Measurements from ENCODE around the gene HMGN3. TPM values are rescaled to one million over a fixed set of nuclear protein-coding genes. Genes with fewer than 3 reads are reported as not detected.

Gene HMGN3
- total RNA-seq, 4 donors from 2014 or later: 9.3 to 102 (median 16.5) TPM

DNA sequence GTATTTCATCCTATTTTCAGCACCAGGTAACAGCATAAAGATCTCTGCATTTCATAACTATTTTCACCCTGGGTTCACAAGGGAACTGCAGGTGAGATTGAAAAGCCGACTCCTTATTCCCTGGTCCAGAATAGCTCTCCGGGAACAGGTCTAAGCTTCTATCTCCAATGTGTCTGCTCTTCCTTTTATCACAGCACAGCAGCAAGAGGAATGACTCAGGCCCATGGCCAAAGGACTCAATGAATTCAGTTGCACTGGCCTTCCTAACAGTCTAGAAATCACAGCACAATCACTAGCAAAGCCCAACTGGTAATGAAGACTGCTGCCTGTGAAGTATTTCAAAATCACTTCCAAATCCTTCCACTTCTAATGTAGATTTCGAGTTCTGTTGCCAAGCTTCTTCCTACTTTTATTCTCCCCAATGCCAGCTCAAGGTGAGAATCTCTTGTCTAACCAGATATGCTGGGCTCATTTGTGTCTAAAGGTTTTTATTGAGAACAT, 30.7 kb downstream of the HMGN3 start:
- Histone ChIP-seq H3K4me1 (no peaks in the 10 kb centered on the region), H3K27me3 (no peaks in the 10 kb centered on the region), H3K4me3 (no peak overlapping the region), H3K27ac (no peak overlapping the region), H3K36me3 (peaks cover 0 to 6% (median 0%) of the 10 kb centered on the region in 3 donors), H3K9me3 (no peaks in the 10 kb centered on the region)
- no peak for DNase-seq
- TF ChIP-seq POLR2A (IDR thresholded peaks at IDR 0.05): no peak
- TF ChIP-seq, protein P1, sequence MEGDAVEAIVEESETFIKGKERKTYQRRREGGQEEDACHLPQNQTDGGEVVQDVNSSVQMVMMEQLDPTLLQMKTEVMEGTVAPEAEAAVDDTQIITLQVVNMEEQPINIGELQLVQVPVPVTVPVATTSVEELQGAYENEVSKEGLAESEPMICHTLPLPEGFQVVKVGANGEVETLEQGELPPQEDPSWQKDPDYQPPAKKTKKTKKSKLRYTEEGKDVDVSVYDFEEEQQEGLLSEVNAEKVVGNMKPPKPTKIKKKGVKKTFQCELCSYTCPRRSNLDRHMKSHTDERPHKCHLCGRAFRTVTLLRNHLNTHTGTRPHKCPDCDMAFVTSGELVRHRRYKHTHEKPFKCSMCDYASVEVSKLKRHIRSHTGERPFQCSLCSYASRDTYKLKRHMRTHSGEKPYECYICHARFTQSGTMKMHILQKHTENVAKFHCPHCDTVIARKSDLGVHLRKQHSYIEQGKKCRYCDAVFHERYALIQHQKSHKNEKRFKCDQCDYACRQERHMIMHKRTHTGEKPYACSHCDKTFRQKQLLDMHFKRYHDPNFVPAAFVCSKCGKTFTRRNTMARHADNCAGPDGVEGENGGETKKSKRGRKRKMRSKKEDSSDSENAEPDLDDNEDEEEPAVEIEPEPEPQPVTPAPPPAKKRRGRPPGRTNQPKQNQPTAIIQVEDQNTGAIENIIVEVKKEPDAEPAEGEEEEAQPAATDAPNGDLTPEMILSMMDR (IDR thresholded peaks at IDR 0.05): no peak

DNA sequence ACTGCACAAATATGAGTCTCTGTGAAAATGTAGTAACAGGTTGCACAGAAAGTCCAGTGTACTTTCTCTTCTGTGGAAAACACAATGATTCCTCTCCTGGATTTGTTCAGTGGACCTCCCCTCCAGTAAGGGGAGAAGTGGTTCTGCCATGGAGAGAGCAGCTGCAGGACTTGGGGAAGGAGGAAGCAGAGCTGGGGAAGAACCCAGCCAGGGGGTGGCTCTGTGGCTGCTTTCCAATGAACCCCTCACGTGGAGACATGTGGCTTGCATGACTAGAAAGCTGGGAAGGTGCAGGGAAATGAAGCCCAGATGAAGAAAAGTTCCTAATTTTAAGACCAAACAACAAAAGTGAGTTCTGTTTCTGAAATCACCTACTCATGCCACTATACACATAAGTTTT, 31.9 kb downstream of the HMGN3 start:
- DNase-seq: no peak
- no peak overlapping the region for H3K27ac ChIP-seq

DNA sequence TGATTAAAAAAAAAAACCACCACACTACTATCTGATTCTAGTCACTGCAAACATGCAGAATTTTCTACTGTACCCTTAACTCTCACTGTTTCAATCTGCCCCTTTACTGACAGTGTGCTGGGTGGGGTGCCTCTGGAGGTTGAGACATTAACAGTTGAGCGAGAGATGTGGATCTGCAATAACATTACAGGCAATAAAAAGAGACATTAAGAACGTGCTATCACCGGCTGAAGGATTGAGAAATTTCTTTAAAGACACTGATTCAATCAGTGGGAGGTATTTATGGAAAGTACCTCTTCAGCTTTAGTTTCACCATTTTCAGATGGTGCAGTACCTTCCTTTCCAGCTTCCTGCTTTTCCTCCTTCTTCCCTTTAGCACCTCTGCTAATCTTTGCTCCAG, 32.5 kb downstream of the HMGN3 start:
- TF ChIP-seq, protein P1 (IDR thresholded peaks at IDR 0.05): no peak
- TF ChIP-seq POLR2A (IDR thresholded peaks at IDR 0.05): no peak
- Histone ChIP-seq H3K4me1 (no peaks in the 10 kb centered on the region), H3K27ac (no peak overlapping the region), H3K27me3 (no peaks in the 10 kb centered on the region), H3K9me3 (no peaks in the 10 kb centered on the region), H3K36me3 (peaks cover 0 to 6% (median 0%) of the 10 kb centered on the region in 3 donors), H3K4me3 (no peak overlapping the region)
- no peak for DNase-seq

More for the DNA sequence above, 31.9 kb downstream of the HMGN3 start:
- TF ChIP-seq POLR2A (IDR thresholded peaks at IDR 0.05): no peak
- TF ChIP-seq, protein P1 (IDR thresholded peaks at IDR 0.05): no peak
- Histone ChIP-seq H3K9me3 (no peaks in the 10 kb centered on the region), H3K27me3 (no peaks in the 10 kb centered on the region), H3K36me3 (peaks cover 0 to 6% (median 0%) of the 10 kb centered on the region in 3 donors), H3K4me1 (no peaks in the 10 kb centered on the region), H3K4me3 (no peak overlapping the region)

DNA sequence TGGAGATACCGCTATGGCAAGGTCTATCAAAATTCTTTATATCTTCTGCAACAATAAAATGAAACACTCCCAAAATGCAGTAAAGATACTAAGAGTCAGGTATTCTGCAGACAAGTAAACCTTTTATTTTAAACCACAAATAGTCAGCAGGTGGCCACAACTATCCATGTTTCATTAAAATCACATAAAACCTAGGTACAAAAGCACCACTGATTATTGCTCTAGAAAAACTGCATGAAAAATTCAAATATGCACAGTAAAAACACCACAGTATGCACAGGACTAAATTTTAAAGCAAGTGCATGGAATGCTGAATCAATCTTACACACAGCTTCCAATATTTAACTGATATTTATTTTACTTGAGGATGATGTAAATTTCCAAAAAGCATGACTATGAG, 33.3 kb downstream of the HMGN3 start:
- Histone ChIP-seq H3K27ac (no peak overlapping the region), H3K4me3 (no peak overlapping the region), H3K4me1 (no peaks in the 10 kb centered on the region), H3K27me3 (no peaks in the 10 kb centered on the region), H3K9me3 (no peaks in the 10 kb centered on the region), H3K36me3 (no peaks in the 10 kb centered on the region)
- no peak for DNase-seq
- TF ChIP-seq, protein P1 (IDR thresholded peaks at IDR 0.05): peak in 1 of 6 experiments; percentile 9
- no peak for TF ChIP-seq POLR2A (IDR thresholded peaks at IDR 0.05)

DNA sequence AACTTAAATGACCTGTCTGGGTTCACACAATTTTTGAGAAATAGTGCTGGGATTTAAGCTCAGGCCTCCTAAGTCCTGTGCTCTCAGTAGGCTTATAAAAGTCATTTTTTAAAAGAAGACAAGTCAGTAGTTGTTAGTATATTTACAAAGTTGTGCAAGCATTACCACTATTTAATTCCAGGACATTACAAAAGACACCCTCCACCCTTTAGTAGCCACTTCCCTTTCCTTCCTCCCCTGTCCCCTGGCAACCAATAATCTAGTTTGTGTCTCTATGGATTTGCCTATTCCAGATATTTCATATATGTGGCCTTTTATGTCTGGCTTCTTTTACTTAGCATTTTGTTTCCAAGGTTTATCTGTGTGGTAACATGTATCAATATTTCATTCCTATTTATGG, 37.6 kb downstream of the HMGN3 start:
- no peaks in the 10 kb centered on the region for H3K9me3 ChIP-seq
- H3K27ac ChIP-seq: no peak overlapping the region
- H3K27me3 ChIP-seq: no peaks in the 10 kb centered on the region
- H3K4me1 ChIP-seq: no peaks in the 10 kb centered on the region
- DNase-seq: no peak
- H3K36me3 ChIP-seq: no peaks in the 10 kb centered on the region
- no peak overlapping the region for H3K4me3 ChIP-seq
- TF ChIP-seq POLR2A (IDR thresholded peaks at IDR 0.05): no peak
- TF ChIP-seq, protein P1 (IDR thresholded peaks at IDR 0.05): no peak

DNA sequence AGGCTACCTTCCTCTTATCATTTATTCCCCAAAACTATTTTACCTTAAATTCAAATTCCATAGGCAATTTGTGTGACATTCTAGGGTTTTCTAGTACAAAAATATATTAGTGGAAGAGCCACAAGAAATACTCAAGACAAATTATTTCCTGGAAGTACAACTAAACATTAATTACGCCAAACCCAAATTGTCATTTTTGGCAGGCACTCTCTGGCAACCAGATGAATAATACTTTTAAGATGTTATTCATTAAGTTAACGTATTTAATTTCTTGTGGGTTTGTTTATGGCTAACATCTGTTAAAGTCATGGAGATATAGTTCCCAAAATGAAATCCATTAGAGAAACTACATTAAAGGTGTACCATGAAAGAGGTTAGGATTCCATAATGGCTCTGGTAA, 40.5 kb downstream of the HMGN3 start:
- Histone ChIP-seq H3K27ac (no peak overlapping the region), H3K4me3 (no peak overlapping the region), H3K36me3 (no peaks in the 10 kb centered on the region), H3K9me3 (peaks cover 0 to 4% (median 0%) of the 10 kb centered on the region in 4 donors), H3K4me1 (no peaks in the 10 kb centered on the region), H3K27me3 (no peaks in the 10 kb centered on the region)
- no peak for DNase-seq
- TF ChIP-seq POLR2A (IDR thresholded peaks at IDR 0.05): no peak
- TF ChIP-seq, protein P1 (IDR thresholded peaks at IDR 0.05): no peak
